GM20431 (cell line): ENCODE results near the gene KRTAP5-5.
"Not testable (repeated sequence)": the region's sequence is repeated elsewhere in the genome, so short reads cannot be mapped to it uniquely, and the experiment has no call there.

ENCODE experiments used
- in situ Hi-C: fragments of 300-500 bp; cut with MseI, MboI; formaldehyde crosslinking; loops from one replicate; pipeline ENCODE4 v1.15.0; 2020; ENCODE audit warnings: low sequenced_read_pairs; ENCODE audit not compliant: unreplicated experiment

KRTAP5-5 gene

GRCh38 chr11:1605923-1606322, 23.7 kb upstream of the KRTAP5-5 start:
- in situ Hi-C loops: not testable (repeated sequence)

- in situ Hi-C loops: not testable (repeated sequence)
Observed at GRCh38 chr11:1607156-1607845, 22.3 kb upstream of the KRTAP5-5 start.

GRCh38 chr11:1607901-1608300, 21.7 kb upstream of the KRTAP5-5 start:
- in situ Hi-C loops: not testable (repeated sequence)

- in situ Hi-C loops: no loop called here
Observed at GRCh38 chr11:1608363-1608762, 21.2 kb upstream of the KRTAP5-5 start, which contains the start of gene KRTAP5-3. Gene KRTAP5-3 (minus strand): TSS chr11:1608463. CDS start chr11:1608385, 78 bp downstream.

- in situ Hi-C loops: no loop called here
Observed at GRCh38 chr11:1618231-1618630, 11.3 kb upstream of the KRTAP5-5 start.

- in situ Hi-C loops: no loop called here
Observed at GRCh38 chr11:1619449-1619848, 10.1 kb upstream of the KRTAP5-5 start.

GRCh38 chr11:1622086-1622485, 7.5 kb upstream of the KRTAP5-5 start, which contains the start of gene KRTAP5-4:
Gene KRTAP5-4 (minus strand): TSS chr11:1622138. CDS start chr11:1622093, 45 bp downstream.
- in situ Hi-C loops: no loop called here

- in situ Hi-C loops: no loop called here
Observed at GRCh38 chr11:1623716-1624115, 5.9 kb upstream of the KRTAP5-5 start.

- in situ Hi-C loops: no loop called here
Observed at GRCh38 chr11:1624621-1625020, 5.0 kb upstream of the KRTAP5-5 start.

- in situ Hi-C loops: no loop called here
Observed at GRCh38 chr11:1625541-1625940, 4.0 kb upstream of the KRTAP5-5 start.

- in situ Hi-C loops: no loop called here
Observed at GRCh38 chr11:1628506-1629325, 859 bp upstream of the KRTAP5-5 start.

GRCh38 chr11:1630271-1630670, 696 bp downstream of the KRTAP5-5 start:
- in situ Hi-C loops: no loop called here

- in situ Hi-C loops: no loop called here
Observed at GRCh38 chr11:1631066-1631568, 1.5 kb downstream of the KRTAP5-5 start.

GRCh38 chr11:1632053-1632714, 2.6 kb downstream of the KRTAP5-5 start:
- in situ Hi-C loops: no loop called here

- in situ Hi-C loops: no loop called here
Observed at GRCh38 chr11:1633864-1634263, 4.3 kb downstream of the KRTAP5-5 start.

- in situ Hi-C loops: no loop called here
Observed at GRCh38 chr11:1636291-1636950, 6.8 kb downstream of the KRTAP5-5 start.

- in situ Hi-C loops: no loop called here
Observed at GRCh38 chr11:1637628-1638027, 8.1 kb downstream of the KRTAP5-5 start.

GRCh38 chr11:1638344-1638743, 8.8 kb downstream of the KRTAP5-5 start:
- in situ Hi-C loops: no loop called here

- in situ Hi-C loops: no loop called here
Observed at GRCh38 chr11:1639102-1639620, 9.6 kb downstream of the KRTAP5-5 start.

GRCh38 chr11:1639666-1640065, 10.1 kb downstream of the KRTAP5-5 start:
- in situ Hi-C loops: no loop called here
